ENCODE data around the gene OSTN.
"Not testable (repeated sequence)": the region's sequence is repeated elsewhere in the genome, so short reads cannot be mapped to it uniquely, and the experiment has no call there.

OSTN gene

DNA sequence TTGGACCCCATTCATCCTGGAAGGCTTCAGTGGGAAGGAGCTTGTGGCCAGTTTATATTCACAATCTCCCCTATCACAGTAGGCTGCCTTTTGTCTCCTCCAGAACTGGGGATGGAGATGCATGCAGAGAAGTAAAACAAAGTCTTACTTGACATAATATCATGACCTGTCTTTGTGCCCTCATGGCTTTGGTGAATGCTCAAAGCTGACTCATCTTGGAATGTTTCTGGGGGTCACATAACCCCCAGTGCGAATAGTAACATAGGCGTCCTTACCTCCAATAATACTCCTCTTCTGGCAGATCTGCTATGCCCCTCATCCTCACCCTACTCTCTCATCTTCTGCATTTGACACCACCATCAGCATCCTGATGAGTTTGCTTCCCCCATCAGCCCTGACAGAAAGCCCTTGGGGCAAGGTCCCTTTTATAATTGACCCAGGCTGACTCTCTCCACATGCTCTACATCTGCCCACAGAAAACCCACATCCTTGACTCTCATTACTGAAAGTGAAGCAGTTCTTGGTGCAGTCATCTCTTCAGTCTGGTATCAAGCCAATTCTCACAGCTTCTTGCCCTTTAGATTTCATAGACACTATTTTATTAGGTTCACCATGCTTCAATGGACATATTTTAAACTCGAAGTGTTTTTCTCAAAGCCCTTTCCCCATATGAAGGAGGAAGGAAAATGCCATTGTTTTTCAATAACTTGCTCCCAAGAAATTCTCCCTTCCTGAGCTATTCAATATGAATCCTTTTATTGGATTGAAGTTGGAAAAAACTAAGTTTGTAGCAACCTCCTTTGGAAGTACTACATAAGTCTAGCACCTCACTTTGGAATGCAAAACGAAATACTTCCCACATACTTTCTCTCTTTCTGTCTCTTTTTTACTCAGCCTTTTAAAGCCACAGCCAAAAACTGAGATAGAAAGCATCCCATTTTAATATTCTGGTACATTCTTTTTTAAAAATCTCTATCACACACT is 36.6 kb downstream of the OSTN start:
- no peak for DNase-seq

DNA sequence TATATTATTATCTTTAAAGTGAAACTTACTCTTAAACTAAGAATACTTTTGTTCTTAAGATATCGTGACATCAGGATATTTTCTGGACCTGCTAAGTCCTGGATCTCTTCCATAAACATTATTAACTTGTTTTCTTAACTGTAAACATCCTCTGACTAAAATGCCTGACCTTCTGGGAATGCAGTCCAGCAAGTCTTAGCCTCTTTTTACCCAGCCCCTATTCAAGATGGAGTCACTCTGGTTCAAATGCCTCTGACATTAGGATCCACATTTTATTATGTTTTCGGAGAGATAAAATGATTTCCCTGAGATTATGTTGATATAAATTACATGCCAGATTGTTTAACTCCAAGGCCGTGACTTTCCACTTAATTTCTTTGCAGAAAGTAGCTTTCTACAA is 37.6 kb downstream of the OSTN start:
- no peak for DNase-seq

DNA sequence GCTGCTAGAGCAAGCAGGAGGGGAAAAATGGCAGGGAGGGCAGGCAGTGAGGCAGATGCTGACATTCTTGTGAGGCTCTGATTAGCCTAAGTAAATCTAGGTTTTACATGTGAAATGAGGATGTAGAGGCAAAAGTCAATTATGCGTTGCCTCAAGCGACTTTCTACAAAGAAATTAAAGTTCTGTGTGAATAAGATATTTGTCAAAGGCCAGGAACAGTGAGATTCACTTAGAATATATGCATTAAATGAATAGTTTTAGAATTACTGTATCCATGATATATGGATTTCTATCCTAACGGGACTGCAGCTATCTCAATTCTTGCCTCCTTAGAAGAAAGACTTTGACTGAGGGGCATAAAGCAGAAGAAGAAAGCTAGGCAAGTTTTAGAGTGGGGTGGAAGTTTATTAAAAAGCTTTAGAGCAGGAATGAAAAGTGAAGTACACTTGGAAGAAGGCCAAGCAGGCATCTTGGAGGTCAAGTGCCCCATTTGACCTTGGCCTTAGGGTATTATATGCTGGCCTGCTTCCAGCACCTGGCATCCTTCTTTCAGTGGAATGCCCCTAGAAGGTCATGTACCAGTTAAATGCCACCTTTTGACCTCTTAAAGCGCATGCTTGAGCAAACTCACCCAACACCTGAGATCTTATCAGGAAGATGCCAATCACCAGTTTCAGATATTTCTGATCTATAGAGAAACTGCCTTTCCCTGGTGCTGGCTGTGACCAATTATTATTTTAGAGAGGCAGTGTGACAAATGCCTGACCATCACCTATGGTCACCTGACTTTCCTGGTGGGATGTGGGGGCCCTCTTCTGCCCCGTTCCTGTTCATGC is 38.2 kb downstream of the OSTN start:
- DNase-seq: no peak

DNA sequence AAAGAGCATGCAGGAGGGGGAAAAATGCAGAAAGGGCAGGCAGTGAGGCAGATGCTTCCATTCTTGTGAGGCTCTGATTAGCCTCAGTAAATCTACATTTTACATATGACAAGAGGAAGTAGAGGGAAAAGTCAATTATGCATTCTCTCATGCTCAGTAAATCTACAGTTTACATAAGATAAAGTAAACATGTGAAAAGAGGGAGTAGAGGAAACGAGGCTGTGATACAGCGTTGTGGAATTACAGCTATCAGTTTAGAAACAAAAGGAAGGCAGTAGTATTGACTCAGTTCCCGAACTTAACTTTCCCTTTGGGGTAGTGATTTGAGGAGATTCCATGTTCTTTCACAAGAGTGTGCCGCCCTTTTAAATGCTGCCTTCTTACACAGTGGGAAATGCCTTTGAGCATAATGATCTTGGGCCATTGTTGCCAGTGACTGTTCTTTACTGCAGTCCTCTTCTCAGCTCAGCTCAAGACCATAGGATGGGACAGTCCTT is 39.3 kb downstream of the OSTN start:
- no peak for DNase-seq

DNA sequence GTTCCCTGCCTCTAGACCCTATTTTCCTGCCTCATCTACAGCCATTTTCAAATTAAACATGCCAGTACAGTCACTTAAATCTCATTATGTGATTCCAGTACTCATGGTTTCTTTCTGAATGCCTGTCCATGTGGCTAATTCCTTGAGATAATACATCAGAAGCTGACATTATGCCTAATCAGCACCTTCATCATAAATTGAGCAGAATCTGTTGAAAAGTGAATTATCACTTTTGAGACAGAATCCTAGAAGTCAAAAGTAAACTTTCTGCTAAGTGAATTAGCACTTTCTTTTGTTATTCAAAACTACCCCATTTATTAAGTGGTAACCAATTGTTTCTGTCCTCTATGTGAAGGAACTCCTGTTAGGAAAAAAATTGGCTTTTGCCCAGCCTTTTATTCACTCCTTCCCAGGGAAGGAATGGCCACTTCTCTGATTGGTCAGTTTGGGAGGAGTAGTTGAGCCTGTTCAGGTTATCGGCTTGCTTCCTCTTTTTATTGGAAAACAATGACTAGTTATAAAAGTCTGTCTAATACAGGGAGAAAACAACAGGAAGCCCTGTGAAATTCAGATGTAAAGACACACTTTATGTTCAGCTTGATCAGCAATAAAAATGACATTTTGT is 40.5 kb downstream of the OSTN start:
- no peak for DNase-seq

DNA sequence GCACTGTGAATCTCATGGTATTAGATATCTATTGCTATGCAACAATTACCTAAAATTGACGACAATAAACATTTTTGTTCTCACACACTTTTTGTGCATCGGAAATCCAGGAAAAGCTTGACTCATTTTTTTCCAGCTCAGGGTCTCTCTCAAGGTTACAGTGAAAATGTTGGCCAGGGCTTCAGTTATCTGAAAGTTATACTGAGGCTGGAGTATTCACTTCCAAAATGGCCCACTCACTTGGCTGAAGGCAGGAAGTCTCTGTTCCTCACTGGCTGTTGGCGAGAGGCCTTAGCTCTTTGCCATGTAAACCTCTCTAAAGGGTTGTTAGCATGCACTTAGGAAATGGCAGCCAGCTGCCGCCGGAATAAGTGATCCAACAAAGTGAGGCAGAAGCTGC is 41.4 kb downstream of the OSTN start:
- no peak for DNase-seq

DNA sequence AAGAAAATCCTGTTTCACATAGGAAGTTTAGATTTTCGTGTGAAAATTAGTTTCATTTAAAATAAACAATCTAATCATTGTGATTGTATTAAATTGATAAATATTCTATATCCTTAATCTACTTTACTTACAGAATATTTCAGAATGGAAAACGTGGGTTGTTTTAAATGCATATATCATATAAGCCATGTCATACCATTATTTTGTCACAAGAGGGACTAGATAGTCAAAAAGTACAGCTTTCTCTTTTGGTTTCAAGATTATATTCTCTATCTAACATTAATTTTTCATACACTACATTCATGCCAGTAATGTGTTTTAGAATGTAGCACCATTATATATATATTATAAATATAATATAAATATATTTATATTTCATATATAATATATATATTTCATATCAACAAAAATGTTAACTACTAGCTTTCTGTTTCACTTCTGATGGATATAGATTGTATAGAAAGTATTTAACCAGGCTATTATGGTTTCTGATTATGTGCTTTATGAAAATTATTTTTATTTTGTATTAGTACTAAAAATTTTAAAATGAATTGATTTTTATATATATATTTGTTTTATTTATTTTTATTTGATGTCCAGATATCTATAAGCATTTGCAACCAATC is 45.3 kb downstream of the OSTN start:
- DNase-seq: no peak

DNA sequence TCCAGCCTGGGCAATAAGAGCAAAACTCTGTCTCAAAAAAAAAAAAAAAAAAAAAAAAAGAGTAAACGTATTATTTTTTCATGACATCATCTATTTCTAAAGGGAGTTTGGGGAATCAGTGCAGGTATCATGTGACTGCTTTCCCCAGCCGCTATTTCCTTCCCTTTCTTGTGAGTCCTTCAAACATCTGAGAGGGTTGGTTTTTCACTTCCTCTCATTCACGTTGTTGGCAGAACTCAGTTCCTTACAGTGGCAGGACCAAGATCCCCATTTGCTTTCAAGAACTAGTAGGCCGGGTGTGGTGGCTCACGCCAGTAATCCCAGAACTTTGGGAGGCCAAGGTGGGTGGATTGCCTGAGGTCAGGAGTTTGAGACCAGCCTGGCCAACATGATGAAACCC is 47.0 kb downstream of the OSTN start:
- DNase-seq: not testable (repeated sequence)

DNA sequence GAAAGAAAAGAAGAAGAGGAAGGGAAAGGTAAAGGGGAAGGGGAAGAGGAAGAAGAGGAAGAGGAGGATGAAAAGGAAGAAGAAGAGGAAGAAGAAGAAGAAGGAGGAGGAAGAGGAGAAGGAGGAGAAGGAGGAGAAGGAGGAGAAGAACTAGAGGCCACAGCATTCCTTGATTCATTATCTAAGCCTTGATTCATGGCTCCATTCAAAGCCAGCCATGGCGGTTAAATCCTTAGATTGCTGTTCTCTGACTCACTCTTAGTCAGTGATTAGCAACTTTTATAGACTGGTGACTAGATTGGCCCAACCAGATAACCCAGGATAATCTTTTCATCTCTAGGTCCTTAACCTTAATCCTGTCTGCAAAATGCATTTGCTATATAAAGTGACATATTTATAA is 47.6 kb downstream of the OSTN start:
- no peak for DNase-seq

DNA sequence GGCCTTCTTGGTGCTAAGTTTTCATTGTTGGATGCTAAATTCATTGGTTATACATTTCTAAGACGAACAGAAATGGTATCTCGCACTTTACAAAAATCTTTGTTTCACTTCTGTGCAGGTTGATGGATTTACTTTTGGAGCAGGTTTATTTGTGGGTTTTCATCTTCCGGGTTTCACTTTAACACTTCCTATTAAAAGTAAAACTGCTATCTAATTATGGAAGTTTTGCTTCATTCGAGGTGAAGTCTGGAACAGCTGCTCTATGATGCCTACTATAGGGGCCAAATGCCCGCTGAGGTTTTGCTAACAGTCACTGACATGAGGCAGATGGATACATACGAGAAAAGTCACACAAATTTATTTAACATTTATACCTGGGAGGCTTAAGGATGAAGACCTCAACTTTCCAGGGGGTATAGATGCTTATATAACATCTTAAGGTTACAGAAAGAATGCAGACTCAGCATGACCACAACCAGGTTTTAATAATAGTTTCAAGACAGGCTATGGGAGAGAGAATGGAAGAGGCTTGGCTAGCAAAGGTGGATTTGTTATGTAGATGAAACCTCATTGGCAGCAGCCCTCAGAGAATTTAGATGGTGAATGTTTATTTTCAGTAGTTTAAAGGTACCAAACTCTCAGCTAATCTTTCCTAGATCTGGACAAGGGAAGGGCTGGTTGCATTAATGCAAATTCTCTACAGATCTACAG is 54.2 kb downstream of the OSTN start:
- DNase-seq: no peak

DNA sequence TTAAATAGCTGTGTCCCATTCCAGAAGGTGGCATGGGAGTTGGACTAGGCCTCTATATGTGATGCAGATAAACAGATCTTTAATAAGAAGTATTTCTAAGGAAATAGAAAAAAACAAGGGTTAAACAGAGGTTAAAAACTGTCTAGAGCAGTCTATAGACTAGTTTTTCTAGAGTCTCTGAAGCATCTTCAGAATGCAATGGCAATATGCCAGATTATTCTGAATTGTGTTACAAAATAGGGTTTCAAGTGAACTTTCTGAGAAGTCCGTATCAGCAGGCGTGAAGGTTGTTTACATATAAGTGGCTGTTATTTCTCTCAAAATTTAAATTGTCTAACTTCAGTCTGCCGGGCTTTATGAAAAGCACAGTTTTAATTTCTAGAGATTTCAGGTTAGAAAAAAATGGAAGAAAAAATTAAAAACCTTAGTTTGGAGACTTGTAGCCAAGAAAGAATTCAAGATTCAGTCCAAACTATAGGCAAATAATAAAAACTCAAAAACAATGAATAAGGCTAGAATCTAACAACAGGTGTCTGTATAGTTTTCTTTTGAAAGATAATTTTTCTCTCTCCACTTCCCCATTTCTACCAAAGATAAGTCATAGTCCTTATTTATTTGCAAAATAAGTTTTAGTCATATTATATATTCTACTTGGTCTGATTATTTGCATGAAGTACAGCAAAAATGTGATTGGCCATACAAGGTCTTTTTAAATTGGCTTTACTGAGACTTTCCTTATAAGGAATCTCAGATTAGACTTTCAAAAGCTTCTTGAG is 55.2 kb downstream of the OSTN start:
- no peak for DNase-seq

DNA sequence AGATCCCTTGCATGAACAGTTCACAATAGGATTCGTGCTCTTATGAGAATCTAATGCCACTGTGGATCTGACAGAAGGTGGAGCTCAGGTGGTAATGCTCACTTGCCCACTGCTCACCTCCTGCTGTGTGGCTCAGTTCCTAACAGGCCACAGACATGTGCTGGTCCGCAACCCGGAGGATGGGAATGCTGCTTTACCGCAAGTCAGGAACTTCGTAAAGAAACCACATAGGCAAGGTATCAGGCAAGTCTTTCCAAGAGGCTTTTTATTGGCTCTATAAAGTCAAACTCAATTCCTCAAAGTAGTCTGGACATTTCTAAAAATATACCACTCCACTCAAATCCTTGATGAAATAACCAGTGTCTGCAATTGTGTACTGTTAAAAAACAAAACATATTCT is 56.1 kb downstream of the OSTN start:
- DNase-seq: no peak

DNA sequence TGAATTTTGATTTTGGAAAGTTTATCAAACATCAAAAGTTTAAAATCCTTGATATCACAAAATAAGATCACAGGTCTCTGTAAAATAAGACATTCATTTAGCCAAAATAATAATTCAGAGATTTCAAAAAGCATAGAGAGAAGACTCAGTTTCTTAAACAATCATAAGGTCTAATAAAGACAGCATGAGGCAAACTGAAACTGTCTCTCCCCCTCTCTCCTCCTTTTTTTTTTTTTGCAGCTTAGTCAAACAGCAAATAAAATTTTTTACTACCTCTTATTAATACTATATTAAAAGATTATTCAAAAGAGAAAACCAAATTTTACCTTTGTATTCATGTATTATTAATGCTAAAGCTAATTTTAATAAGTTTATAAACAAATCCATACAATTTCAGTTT is 57.4 kb downstream of the OSTN start:
- DNase-seq: no peak

DNA sequence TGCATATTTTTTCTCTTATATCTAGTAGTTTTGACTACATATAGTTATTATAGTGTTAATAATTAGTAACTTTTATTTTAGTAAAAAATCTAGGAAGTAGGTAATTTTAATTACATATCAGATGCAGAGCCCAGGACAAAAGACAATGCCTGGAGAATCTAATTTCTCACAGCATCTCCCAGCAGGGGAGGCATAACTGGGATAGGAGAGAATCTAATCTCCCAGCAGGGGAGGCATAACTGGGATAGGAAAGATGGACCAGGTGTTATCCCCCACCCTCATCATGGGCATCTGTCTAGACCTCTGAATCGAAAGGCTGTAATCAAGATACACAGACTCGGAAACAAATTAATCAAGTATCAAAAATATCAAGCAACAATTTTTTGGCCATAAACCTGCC is 58.2 kb downstream of the OSTN start:
- DNase-seq: no peak

DNA sequence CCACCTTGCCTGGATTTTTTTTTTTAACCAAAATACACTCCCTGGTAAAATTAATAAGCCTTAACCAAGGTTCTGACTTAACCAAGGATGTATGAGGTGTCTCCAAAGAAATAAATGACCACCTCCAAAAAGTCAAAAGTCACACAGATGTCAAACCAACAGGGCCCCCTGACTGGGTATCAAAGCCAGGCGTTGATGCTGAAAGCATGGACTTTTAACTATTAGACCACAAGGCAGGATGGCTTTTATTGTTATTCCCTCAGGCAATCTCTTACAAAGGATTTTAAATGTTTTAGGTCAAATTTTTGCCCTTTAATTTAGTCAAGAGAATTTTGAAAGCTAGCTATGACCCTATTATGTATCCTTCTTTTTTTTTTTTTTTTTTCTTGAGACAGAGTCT is 60.4 kb downstream of the OSTN start:
- no peak for DNase-seq

DNA sequence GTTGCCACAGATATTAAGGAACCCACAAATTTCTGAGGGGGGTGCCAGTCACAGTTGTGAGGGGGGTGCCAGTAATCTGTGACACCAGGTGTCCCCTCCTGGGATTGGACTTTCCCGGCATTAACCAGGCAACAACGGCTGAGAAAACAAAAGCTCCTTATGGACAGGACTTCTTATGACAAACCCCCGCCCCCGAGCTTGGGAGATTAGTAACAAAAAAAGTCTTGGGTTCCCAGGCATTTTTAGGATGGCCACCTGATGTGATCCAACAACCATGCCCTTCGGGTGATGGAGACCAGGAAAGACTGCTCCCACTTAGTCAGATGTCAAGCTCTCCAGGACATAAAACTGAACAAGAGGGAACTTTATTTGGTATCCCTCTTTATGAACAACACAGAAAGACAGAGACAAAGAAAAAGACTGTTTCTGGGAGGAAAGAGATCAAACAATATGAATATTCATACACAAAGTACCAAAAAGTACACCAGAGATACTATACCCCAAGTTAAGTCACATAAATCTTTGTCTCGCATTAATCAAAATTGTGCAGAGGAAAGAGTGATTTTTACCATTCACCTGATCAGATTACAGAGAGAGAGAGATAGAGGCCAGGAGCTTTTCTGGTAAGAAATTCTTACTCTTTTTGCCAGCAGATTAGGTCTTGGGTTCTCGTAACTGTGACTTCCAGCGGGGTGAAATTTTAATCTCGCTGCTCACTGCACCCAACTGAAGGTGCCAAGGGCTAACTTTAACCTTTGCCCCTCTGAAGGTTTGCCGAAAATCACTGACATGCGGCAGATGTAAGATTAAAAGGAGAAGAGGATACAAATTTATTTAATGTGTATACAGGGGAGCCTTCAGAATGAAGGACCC is 61.6 kb downstream of the OSTN start:
- no peak for DNase-seq

DNA sequence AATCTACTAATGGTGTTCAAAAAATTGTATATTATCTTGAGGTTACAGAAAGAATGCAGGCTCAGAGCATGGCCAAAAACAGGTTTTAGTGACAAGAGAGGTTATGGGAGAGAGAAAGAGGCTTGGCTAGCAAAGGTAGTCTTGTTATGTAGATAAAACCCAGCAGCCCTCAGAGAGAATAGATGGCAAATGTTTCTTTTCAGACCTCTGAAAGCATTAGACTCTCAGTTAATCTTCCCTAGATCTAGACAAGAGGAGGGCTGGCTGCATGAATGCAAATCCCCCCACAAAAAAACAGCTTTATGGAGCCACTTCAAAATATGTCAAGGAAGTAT is 62.2 kb downstream of the OSTN start:
- no peak for DNase-seq

DNA sequence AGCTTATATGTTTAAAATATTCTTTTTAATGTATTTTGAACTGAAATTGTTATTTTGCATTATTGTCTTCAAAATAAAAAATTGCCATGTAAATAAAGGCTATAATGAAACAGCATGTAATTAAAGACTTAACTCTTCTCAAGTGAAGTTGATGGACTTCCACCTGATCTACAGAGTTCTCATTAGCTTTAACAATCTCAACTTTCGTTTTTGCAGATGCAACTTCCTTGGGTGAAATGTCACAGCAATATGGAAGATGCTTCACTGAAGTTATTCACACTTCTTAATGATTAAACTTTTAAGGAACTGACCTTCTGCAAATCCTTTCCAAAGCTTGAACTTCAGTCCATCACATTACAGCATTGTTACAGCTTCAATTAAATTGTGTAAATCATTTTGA is 63.6 kb downstream of the OSTN start:
- DNase-seq: no peak

DNA sequence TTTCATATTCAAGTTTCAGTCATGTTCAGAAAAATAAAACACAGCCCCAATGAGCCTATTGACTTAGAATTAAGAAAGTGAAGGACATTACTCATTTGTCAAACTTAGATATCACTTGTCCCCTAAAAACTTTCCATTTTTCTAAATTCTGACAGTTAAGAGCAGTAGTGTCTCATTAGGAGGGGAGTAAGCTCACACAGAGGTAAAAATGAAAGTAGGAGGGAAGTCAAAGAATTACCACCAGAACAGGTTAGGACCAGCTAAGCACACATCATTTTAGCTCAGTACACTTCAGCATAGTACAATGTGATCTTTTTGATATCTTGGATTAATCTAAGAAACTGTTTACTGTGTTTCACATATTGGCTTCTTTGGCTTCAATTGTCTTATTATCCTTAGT is 64.3 kb downstream of the OSTN start:
- DNase-seq: no peak

DNA sequence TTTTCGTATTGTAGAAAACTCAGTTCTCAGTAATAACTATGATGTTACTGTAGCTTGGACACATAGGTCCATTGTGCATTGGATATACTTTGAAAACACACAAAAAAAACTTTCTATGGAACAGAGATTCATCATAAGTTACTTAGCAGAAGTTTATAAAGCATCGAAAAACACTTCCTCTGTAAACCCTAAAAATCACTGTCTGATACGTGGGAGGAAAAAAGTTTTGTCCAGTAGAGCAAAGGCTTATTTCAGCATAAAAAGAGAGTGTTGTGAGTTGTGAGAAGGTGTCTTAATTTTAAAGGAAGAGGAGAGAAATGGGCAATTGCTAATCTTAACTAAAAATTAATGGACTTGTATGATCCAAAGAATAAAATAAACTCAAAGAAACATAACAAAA is 64.8 kb downstream of the OSTN start:
- DNase-seq: no peak

DNA sequence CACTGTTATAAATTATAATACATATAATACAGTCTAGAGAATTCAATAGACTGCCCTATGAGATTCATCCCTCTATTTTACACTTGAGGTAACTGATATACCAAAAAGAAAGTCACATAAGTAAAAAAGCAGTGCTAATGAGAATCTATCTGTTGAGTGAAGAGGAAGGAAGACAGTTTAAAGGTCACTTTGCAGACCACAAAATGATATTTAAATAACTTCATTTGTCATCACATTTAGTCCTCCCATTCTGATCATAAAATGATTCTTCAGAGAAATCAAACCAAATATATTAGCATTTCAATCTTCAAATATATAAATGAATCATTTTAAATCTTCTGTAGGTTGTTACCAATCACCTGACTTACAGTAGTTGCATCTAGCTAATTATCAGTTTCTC is 69.7 kb downstream of the OSTN start:
- no peak for DNase-seq
